RWPE1 (cell line): ENCODE measurements around the gene CACNA2D3.

Experiments used
- CTCF ChIA-PET: fragments of 350-600 bp; sonication (Branson Sonifier 250); formaldehyde crosslinking; extraction: SDS; loops from one replicate; lab custom pipeline; 2021; lab: Yijun Ruan, JAX
- POLR2A ChIA-PET: fragments of 400-600 bp; formaldehyde crosslinking; extraction: SDS; loops from one replicate; lab custom pipeline; 2020; ENCODE audit warnings: antibody characterized with exemption; ENCODE audit not compliant: low non-redundant PET; lab: Yijun Ruan, JAX
- DNase-seq: peaks from one replicate; pipeline ENCODE4 v3.0.0; 2012; ENCODE audit warnings: low spot score
- H3K27ac ChIP-seq: fragments of 450-650 bp; 2 replicates; pipeline ENCODE4 v1.5.1; 2017
- TF ChIP-seq, protein P1 (sequence below): fragments of 450-650 bp; conservative IDR thresholded peaks from 2 replicates; pipeline ENCODE4 v1.5.1; 2017; ENCODE audit warnings: low read depth, mild to moderate bottlenecking

CACNA2D3 gene

DNA sequence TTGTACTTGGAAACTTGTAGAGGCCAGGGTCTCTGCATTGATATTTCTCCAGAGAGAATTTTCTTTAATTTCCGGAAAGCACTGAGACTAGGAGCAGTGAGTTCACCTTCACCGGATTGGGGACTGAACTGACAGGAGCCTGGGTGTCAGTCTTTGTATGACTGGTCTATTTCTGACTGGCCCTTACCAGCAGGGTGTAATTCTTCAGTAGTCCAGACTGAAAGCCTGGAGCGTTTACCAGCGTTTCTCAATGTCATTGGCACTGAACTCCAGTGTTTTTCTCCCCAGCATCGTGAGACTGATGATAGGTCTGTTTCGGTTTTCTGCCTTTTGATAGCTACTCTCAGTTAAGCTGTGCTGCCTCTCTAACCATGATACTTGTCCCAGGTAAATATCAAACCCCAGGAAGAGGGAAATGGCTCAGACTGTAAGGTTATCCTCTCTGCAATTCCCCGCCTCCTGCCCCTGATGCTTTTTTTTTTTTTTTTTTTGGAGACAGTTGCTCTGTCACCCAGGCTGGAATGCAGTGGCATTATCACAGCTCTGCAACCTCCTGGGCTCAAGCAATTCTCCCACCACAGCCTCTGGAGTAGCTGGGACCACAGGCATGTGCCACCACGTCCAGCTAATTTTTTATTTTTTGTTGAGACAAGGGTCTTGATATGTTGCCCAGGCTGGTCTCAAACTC lies 103.6 kb downstream of the CACNA2D3 start:
- TF ChIP-seq, protein P1, sequence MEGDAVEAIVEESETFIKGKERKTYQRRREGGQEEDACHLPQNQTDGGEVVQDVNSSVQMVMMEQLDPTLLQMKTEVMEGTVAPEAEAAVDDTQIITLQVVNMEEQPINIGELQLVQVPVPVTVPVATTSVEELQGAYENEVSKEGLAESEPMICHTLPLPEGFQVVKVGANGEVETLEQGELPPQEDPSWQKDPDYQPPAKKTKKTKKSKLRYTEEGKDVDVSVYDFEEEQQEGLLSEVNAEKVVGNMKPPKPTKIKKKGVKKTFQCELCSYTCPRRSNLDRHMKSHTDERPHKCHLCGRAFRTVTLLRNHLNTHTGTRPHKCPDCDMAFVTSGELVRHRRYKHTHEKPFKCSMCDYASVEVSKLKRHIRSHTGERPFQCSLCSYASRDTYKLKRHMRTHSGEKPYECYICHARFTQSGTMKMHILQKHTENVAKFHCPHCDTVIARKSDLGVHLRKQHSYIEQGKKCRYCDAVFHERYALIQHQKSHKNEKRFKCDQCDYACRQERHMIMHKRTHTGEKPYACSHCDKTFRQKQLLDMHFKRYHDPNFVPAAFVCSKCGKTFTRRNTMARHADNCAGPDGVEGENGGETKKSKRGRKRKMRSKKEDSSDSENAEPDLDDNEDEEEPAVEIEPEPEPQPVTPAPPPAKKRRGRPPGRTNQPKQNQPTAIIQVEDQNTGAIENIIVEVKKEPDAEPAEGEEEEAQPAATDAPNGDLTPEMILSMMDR, result no peak
- H3K27ac ChIP-seq, result no peak overlapping the region
- ChIA-PET POLR2A (no interaction called here), CTCF (no interaction called here)
- DNase-seq, result no peak

DNA sequence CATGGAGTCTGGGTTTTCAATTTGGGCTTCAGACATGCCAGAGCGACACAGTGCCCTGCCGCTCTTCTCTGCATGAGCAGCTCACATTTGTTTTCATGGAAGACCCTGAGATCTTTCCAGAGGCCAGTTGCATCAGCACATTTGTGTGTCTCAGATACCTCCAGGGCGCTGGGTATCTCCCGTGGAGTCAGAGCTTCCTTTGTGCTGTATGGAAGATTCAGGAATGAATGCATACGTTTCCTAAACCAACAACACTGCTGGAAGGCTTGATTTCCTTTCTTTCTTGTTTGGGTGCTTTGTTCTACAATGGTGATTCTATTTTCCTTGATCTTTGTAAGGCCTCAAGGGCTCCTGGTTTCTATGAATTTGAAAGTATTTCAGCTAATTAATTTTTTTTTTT lies 106.5 kb downstream of the CACNA2D3 start:
- TF ChIP-seq, protein P1, result no peak
- CTCF ChIA-PET, result no interaction called here
- POLR2A ChIA-PET, result no interaction called here

DNA sequence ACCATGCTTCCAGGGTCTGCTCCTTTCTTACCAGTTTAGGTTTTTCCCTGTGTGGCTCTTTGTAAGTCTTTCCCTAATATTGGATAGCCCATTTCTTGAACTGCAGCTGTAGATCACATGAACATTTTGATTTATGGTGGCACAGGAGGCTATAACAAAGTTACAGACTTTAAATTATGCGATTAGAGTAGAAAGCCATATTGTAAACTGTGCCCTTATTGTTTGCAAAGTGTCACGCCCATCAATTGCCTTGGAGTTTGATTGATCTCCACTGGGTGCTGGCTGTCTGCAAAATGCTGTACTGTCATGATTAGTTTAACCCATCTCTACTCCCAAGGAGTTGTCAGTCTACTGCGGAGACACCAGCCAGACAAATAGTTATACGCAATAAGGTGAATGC lies 110.3 kb downstream of the CACNA2D3 start:
- DNase-seq, result no peak
- POLR2A ChIA-PET, result no interaction called here

More for the DNA sequence above, 106.5 kb downstream of the CACNA2D3 start:
- H3K27ac ChIP-seq, result no peak overlapping the region
- no peak for DNase-seq

DNA sequence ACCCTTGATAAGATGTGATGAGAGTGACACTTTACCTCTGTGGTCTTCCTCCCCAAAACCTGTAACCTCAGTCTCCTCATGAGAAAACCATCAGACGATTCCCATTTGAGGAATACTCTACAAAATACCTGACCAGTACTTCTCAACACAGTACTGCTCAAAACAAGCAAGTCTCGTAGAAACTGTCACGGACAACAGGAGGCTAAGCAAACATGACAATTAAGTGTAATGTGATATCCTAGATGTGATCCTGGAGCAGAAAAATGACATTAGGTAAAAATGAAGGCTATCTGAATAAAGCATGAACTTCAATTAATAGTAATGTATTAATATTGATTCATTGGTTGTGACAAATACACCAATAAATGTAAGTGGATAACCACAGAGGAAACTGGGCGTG lies 113.6 kb downstream of the CACNA2D3 start:
- no peak for DNase-seq
- TF ChIP-seq, protein P1, result no peak
- ChIA-PET CTCF (no interaction called here), POLR2A (no interaction called here)
- no peak overlapping the region for H3K27ac ChIP-seq

More for the DNA sequence above, 110.3 kb downstream of the CACNA2D3 start:
- no peak overlapping the region for H3K27ac ChIP-seq
- TF ChIP-seq, protein P1, result no peak
- CTCF ChIA-PET, result no interaction called here

DNA sequence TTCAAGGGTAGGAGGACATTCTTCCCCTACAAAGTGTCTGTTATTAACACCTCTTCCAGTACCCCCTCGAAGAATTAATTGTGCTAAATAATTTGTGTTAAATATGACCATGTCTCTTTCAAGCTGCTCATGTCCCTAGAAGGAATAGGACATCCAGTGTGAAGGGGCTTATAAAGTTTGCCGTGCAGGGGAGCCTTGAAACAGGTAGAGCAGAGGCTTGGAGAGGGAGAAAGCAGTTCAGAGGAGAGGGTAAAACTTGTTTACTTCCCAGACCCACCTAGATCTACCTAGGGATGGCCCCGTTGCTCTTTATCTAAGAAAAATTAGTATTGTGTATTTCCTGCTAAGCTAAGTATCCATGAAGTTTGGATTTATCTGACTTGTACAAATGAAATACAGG lies 114.8 kb downstream of the CACNA2D3 start:
- no peak for DNase-seq
- ChIA-PET POLR2A (no interaction called here), CTCF (interaction anchor here (0.7 kb wide), 1 partner anchor 679 kb away, joined by 3 read pairs; no protein-coding TSS in a partner anchor)
- H3K27ac ChIP-seq, result no peak overlapping the region
- TF ChIP-seq, protein P1, result no peak

DNA sequence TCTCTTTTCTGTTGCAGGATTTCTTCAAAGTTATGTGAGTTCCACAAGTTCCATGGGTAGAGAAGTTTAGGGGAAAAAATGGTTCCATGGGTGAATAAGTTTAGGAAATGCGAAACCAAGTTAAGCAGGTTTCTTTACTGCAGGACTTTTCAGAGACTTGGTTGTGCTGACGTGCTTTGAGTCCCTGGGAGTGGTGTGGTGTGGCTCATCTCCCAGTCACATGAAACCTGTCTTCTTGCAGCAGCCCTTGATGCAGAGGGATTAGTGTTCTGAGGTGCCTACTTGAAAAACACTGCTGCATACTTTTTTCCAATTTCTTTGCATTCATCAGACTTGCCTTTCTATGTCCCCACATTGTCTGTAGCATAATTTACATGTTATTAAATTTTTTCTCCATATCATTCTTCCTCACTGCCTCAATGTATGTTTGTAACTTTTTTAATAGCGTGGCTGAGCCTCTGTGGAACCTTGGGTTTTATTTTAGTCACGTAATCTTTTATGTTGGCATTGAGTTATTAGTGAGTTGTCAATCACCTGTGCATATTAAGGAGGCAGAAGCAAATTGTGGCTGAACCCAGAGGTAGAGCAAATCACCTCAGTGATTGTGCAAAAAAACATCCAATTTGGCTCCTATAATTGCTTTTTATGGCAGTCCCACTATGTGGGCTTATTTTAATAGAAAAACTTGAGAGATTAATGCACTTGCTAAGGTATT lies 115.6 kb downstream of the CACNA2D3 start:
- no peak for DNase-seq
- TF ChIP-seq, protein P1, result no peak
- no peak overlapping the region for H3K27ac ChIP-seq
- POLR2A ChIA-PET, result no interaction called here
- CTCF ChIA-PET, result interaction anchor here (0.7 kb wide), 2 partner anchors 237 to 679 kb away, joined by 3 read pairs; no protein-coding TSS in a partner anchor
